Smooth muscle cell (in vitro differentiated cells): ENCODE measurements around the gene NPC1L1. TPM values are rescaled to one million over a fixed set of nuclear protein-coding genes. Genes with fewer than 3 reads are reported as not detected.

ENCODE experiments used
- DNase-seq: peaks from one replicate; lab custom pipeline; 2025; ENCODE audit not compliant: unreplicated experiment; lab: John Stamatoyannopoulos, UW
- H2AFZ ChIP-seq: fragments of 200-600 bp; sonication (generic); 2 replicates; pipeline ENCODE4 v1.6.0; 2016; ENCODE audit warnings: antibody characterized with exemption, low read depth, mild to moderate bottlenecking
- H3F3A ChIP-seq: fragments of 200-600 bp; sonication (generic); 2 replicates; pipeline ENCODE4 v1.6.0; 2017; ENCODE audit warnings: antibody characterized with exemption, low read depth
- H3K27ac ChIP-seq: fragments of 200-600 bp; sonication (generic); 2 replicates; pipeline ENCODE4 v1.5.1; 2016; ENCODE audit warnings: low read depth, mild to moderate bottlenecking
- H3K27me3 ChIP-seq: fragments of 200-600 bp; sonication (generic); 2 replicates; pipeline ENCODE4 v1.6.1; 2016; ENCODE audit warnings: low read depth, mild to moderate bottlenecking
- H3K36me3 ChIP-seq: fragments of 200-600 bp; sonication (generic); 2 replicates; pipeline ENCODE4 v1.5.1; 2016; ENCODE audit warnings: low read depth
- H3K4me1 ChIP-seq: fragments of 200-600 bp; sonication (generic); 2 replicates; pipeline ENCODE4 v1.5.1; 2016; ENCODE audit warnings: low read depth
- H3K4me2 ChIP-seq: fragments of 200-600 bp; sonication (generic); 2 replicates; pipeline ENCODE4 v1.6.0; 2016; ENCODE audit warnings: mild to moderate bottlenecking
- H3K4me3 ChIP-seq: fragments of 200-600 bp; sonication (generic); 2 replicates; pipeline ENCODE4 v1.5.1; 2016; ENCODE audit warnings: mild to moderate bottlenecking
- H3K79me2 ChIP-seq: fragments of 200-600 bp; sonication (generic); 2 replicates; pipeline ENCODE4 v1.6.0; 2016; ENCODE audit warnings: low read depth, mild to moderate bottlenecking
- H3K9ac ChIP-seq: fragments of 200-600 bp; sonication (generic); 2 replicates; pipeline ENCODE4 v1.6.0; 2016; ENCODE audit warnings: low read depth
- H3K9me3 ChIP-seq: fragments of 200-600 bp; sonication (generic); replicated peaks from 2 replicates; pipeline ENCODE4 v1.5.1; 2016; ENCODE audit warnings: low read depth
- H4K20me1 ChIP-seq: fragments of 200-600 bp; sonication (generic); 2 replicates; pipeline ENCODE4 v1.6.0; 2016; ENCODE audit warnings: low read depth
- CTCF ChIP-seq: fragments of 200-600 bp; sonication (generic); IDR thresholded peaks from 2 replicates; pipeline ENCODE4 v1.5.1; 2017; ENCODE audit warnings: borderline replicate concordance, mild to moderate bottlenecking, antibody characterized with exemption; ENCODE audit not compliant: insufficient read depth, poor library complexity, severe bottlenecking
- WGBS: methylation state at CpG from one replicate; pipeline ENCODE4 v1.1.7; 2016; ENCODE audit warnings: low lambda C conversion rate; 5-methylcytosine and 5-hydroxymethylcytosine counted together
- polyA plus RNA-seq: library from polyadenylated mRNA; unstranded; fragments of >200 nt; fragmentation: Nextera tagmentation; extraction: Ambion mirVana; gene quantifications from 2 replicates; pipeline ENCODE4 v1.2.1, GENCODE V29; 2016
- total RNA-seq: library from RNA; depleted of rRNA; stranded (reverse); fragments of >200 nt; gene quantifications from 2 replicates; pipeline ENCODE4 v1.2.3, GENCODE V29; 2014

The NPC1L1 gene
- total and polyA plus RNA-seq, 2 experiments from 2014 or later: 0.04 to 0.25 TPM

GRCh38 chr7:44573464-44574286 is 32.5 kb upstream of the NPC1L1 start, which contains the start of gene DDX56:
Gene DDX56, minus strand, starts transcription at chr7:44573908. Its CDS starts 13 bp downstream, at chr7:44573895.
- Histone ChIP-seq H3K9ac (peak within 1 kb of the TSS; percentile 89), H3K27me3 (no peaks in the 10 kb centered on the region), H3K4me2 (peak within 1 kb of the TSS; percentile 97), H3K79me2 (peaks cover 35% of the 10 kb centered on the region), H2AFZ (peak within 1 kb of the TSS; percentile 91), H3K9me3 (no peaks in the 10 kb centered on the region), H3K4me3 (peak within 1 kb of the TSS; percentile 87), H3F3A (no peaks in the 10 kb centered on the region), H3K27ac (peak within 1 kb of the TSS; percentile 83), H4K20me1 (no peaks in the 10 kb centered on the region), H3K36me3 (peaks cover 8% of the 10 kb centered on the region), H3K4me1 (peaks cover 14% of the 10 kb centered on the region)
- WGBS: under 1% methylated on average over 74 of the region's 74 CpGs
- TF ChIP-seq CTCF: no peak
- peak; percentile 62 for DNase-seq

- peaks cover 12% of the 10 kb centered on the region for H3K36me3 ChIP-seq
- H3K27ac ChIP-seq: peak overlapping the region; percentile 83
- no peaks in the 10 kb centered on the region for H3F3A ChIP-seq
- no peaks in the 10 kb centered on the region for H3K9me3 ChIP-seq
- no peaks in the 10 kb centered on the region for H3K27me3 ChIP-seq
- no peak for DNase-seq
- H3K4me2 ChIP-seq: peak overlapping the region; percentile 97
- peaks cover 35% of the 10 kb centered on the region for H3K79me2 ChIP-seq
- H2AFZ ChIP-seq: no peak overlapping the region
- peaks cover 14% of the 10 kb centered on the region for H3K4me1 ChIP-seq
- H4K20me1 ChIP-seq: no peaks in the 10 kb centered on the region
- 80% methylated on average over 5 of the region's 5 CpGs for WGBS
- H3K4me3 ChIP-seq: peak overlapping the region; percentile 87
- TF ChIP-seq CTCF: no peak
- H3K9ac ChIP-seq: peak overlapping the region; percentile 89
Observed at GRCh38 chr7:44572771-44573170, 31.6 kb upstream of the NPC1L1 start.

GRCh38 chr7:44569959-44570358 is 28.8 kb upstream of the NPC1L1 start:
- DNase-seq: no peak
- no peak overlapping the region for H3K4me2 ChIP-seq
- peaks cover 8% of the 10 kb centered on the region for H4K20me1 ChIP-seq
- no peaks in the 10 kb centered on the region for H3K27me3 ChIP-seq
- peaks cover 35% of the 10 kb centered on the region for H3K79me2 ChIP-seq
- no peak overlapping the region for H2AFZ ChIP-seq
- no peak overlapping the region for H3K4me3 ChIP-seq
- no peak for TF ChIP-seq CTCF
- no peak overlapping the region for H3K9ac ChIP-seq
- H3K4me1 ChIP-seq: peaks cover 14% of the 10 kb centered on the region
- 99% methylated on average over 9 of the region's 9 CpGs for WGBS
- H3K27ac ChIP-seq: no peak overlapping the region
- no peaks in the 10 kb centered on the region for H3K9me3 ChIP-seq
- H3F3A ChIP-seq: no peaks in the 10 kb centered on the region
- H3K36me3 ChIP-seq: peaks cover 12% of the 10 kb centered on the region
